Activated CD4-positive, alpha-beta memory T cell treated with anti-CD3 and anti-CD28 coated beads for 36 hours (primary cell): ENCODE measurements around the gene UMAD1. TPM values are rescaled to one million over a fixed set of nuclear protein-coding genes. Genes with fewer than 3 reads are reported as not detected.
A peak's percentile ranks its signal among the peaks of the same experiment; 100 is the strongest.
"Not testable (repeated sequence)": the region's sequence is repeated elsewhere in the genome, so short reads cannot be mapped to it uniquely, and the experiment has no call there.

Source experiments
- CTCF ChIA-PET: fragments of 350-600 bp; sonication (Branson Sonifier 250); formaldehyde crosslinking; loops from one replicate; lab custom pipeline; 2021; ENCODE audit warnings: antibody characterized with exemption, inconsistent platforms; lab: Charles Lee
- POLR2A ChIA-PET: fragments of 350-600 bp; sonication (Branson Sonifier 250); formaldehyde crosslinking; loops from one replicate; lab custom pipeline; 2021; ENCODE audit warnings: antibody characterized with exemption; lab: Charles Lee
- DNase-seq: peaks from one replicate; pipeline ENCODE4 v3.0.0-alpha.2; 2020
- H3K27ac Mint-ChIP-seq: one replicate; pipeline ENCODE4 v1.8.0; 2021; ENCODE audit warnings: mixed read lengths
- H3K27me3 Mint-ChIP-seq: one replicate; pipeline ENCODE4 v1.8.0; 2021; ENCODE audit warnings: mixed read lengths
- H3K36me3 Mint-ChIP-seq: one replicate; pipeline ENCODE4 v1.8.0; 2021; ENCODE audit warnings: mixed read lengths
- H3K4me1 Mint-ChIP-seq: one replicate; pipeline ENCODE4 v1.8.0; 2021; ENCODE audit warnings: low read depth, mixed read lengths
- H3K4me3 Mint-ChIP-seq: one replicate; pipeline ENCODE4 v1.8.0; 2021; ENCODE audit warnings: mild to moderate bottlenecking, mixed read lengths
- H3K9me3 Mint-ChIP-seq: one replicate; pipeline ENCODE4 v1.8.0; 2021; ENCODE audit warnings: mixed read lengths
- intact Hi-C: fragments of 100-400 bp; cut with micrococcal nuclease; formaldehyde crosslinking; loops from one replicate; pipeline ENCODE4 v1.15.1; 2023
- total RNA-seq, 2 experiments: library from RNA; stranded (reverse); gene quantifications; one replicate each; pipeline ENCODE4 v1.2.3, GENCODE V29; 2021

UMAD1 gene
- total RNA-seq, 2 experiments from 2014 or later: 15.0 to 17.6 TPM

DNA sequence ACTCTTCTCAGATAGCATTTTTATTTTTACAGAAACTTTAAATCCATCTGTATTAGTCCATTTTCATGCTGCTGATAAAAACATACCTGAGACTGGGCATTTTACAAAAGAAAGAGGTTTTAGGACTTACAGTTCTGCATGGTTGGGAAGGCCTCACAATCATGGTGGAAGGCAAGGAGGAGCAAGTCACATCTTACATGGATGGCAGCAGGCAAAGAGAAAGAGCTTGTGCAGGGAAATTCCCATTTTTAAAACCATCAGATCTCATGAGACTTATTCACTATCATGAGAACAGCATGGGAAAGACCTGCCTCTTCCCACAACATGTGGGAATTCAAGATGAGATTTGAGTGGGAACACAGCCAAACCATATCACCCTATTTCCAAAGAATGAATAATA lies 184.7 kb downstream of the UMAD1 start:
- H3K36me3 Mint-ChIP-seq: peaks cover 16% of the 10 kb centered on the region
- H3K27ac Mint-ChIP-seq, DNase-seq, CTCF ChIA-PET, H3K9me3 Mint-ChIP-seq, H3K4me1 Mint-ChIP-seq, H3K27me3 Mint-ChIP-seq, POLR2A ChIA-PET, intact Hi-C loops, H3K4me3 Mint-ChIP-seq: not testable (repeated sequence)

DNA sequence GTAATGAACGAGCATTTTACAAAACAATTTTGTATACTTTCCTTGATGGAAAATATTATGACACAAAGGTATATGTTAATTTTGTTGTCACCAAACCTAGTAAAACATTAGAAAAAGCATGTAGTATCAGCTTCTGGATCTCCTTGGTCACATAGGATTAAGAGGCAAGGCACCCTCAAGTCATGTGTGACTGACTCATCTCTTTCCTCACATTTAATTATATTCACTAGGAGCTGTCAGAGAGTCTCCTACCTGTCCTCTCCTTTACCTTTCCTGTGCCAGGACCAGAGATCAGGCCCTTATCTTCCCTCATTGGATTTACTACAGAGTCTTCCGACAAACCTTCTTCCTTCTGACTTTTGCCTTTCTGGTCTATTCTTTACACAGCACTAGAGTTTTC lies 189.1 kb downstream of the UMAD1 start:
- Mint-ChIP-seq H3K36me3 (peaks cover 23% of the 10 kb centered on the region), H3K4me3 (no peak overlapping the region), H3K9me3 (peaks cover 5% of the 10 kb centered on the region), H3K27ac (no peak overlapping the region), H3K4me1 (peaks cover 11% of the 10 kb centered on the region), H3K27me3 (no peaks in the 10 kb centered on the region)
- intact Hi-C loops: loop anchor here (2.0 to 5.0 kb wide), 4 partner anchors 13 to 112 kb away; partner anchors contain the start of gene RPA3
- DNase-seq: no peak
- ChIA-PET CTCF (no interaction called here), POLR2A (no interaction called here)

DNA sequence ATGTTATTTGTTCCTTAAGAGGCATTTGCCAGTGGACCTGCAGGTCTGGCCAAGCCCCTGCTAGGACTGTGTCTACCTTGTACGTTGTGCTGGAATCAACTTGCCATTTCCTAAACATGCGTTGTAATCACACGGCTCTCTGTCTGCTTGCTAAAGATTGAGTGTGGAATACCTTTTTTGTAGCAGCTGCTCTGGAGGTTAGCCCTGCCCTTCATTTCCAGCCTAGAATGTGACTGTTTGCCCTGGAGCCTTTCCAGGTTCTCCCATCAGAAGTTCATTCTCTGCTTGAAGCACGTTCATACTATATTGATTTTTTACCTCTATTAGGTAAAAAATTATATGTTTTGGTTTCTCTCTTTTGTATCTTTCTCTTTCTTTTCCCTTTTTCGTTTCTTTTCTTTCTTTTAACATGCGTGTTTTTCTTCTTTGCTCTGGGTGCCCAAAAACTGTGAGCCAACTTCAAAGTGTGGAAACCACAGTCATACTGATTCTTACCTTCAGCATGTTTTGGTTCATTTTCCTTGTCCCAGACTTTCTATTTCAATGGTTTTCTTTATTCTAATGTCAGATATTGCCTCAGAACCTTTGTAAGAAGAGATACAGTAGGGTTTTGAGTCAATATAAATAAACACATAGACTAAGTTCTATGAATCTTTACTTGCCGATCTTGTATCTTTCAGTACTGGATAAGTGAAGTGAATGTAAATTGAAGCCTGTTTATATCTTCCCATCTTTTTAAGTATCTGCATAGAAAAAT lies 189.7 kb downstream of the UMAD1 start:
- peaks cover 11% of the 10 kb centered on the region for H3K4me1 Mint-ChIP-seq
- peaks cover 17% of the 10 kb centered on the region for H3K36me3 Mint-ChIP-seq
- H3K27ac Mint-ChIP-seq: peak overlapping the region; percentile 5
- DNase-seq: no peak
- POLR2A ChIA-PET: no interaction called here
- H3K27me3 Mint-ChIP-seq: no peaks in the 10 kb centered on the region
- CTCF ChIA-PET: no interaction called here
- H3K4me3 Mint-ChIP-seq: no peak overlapping the region
- H3K9me3 Mint-ChIP-seq: peaks cover under 1% of the 10 kb centered on the region
- intact Hi-C loops: loop anchor here (2.0 to 5.0 kb wide), 4 partner anchors 13 to 113 kb away; partner anchors contain the start of gene RPA3

DNA sequence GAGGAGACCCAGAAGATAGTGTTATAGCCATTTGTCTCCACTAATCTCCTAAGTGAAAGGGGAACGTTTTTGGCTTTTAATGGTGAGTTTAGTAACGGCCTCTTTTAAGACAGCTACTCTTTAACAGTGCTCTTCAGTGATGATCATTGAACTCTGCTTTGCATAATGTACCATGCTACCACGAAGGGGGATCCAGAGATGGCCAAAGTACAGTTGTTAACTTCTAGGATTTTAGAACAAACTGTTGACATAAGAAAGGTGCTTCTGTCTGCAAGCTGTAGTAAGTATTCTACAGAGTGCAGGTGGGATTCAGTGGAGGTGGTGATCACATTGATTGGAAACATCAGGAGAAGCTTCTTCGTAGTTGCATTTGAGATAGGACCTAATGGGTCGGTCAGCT lies 192.0 kb downstream of the UMAD1 start:
- no peak overlapping the region for H3K4me3 Mint-ChIP-seq
- no peak for DNase-seq
- POLR2A ChIA-PET: no interaction called here
- intact Hi-C loops: loop anchor here (5.0 kb wide), 2 partner anchors 45 to 115 kb away; partner anchors contain the start of gene RPA3
- peaks cover 11% of the 10 kb centered on the region for H3K4me1 Mint-ChIP-seq
- CTCF ChIA-PET: no interaction called here
- H3K9me3 Mint-ChIP-seq: no peaks in the 10 kb centered on the region
- H3K36me3 Mint-ChIP-seq: peaks cover 14% of the 10 kb centered on the region
- H3K27me3 Mint-ChIP-seq: no peaks in the 10 kb centered on the region
- no peak overlapping the region for H3K27ac Mint-ChIP-seq

DNA sequence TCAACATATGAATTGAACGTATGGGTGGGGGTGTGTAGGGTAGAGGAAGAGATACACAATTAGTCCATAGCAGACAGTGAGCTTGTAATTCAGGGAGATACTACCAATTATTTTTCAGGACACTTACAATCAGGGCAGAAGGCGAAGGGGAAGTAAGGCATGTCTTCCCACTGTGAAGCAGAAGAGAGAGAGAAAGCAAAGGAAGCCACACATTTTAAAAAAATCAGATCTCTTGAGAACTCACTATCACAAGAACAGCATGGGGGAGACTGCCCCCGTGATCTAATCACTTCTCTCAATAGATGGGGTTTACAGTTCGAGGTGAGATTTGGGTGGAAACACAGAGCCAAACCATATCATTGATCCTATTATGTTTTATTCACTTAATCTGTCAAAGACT lies 194.2 kb downstream of the UMAD1 start:
- POLR2A ChIA-PET: no interaction called here
- H3K36me3 Mint-ChIP-seq: peaks cover 14% of the 10 kb centered on the region
- no peak overlapping the region for H3K4me3 Mint-ChIP-seq
- intact Hi-C loops: loop anchor here (5.0 kb wide), 2 partner anchors 47 to 117 kb away; partner anchors contain the start of gene RPA3
- H3K27me3 Mint-ChIP-seq: no peaks in the 10 kb centered on the region
- H3K4me1 Mint-ChIP-seq: peaks cover 12% of the 10 kb centered on the region
- H3K27ac Mint-ChIP-seq: no peak overlapping the region
- H3K9me3 Mint-ChIP-seq: no peaks in the 10 kb centered on the region
- no peak for DNase-seq
- CTCF ChIA-PET: no interaction called here

DNA sequence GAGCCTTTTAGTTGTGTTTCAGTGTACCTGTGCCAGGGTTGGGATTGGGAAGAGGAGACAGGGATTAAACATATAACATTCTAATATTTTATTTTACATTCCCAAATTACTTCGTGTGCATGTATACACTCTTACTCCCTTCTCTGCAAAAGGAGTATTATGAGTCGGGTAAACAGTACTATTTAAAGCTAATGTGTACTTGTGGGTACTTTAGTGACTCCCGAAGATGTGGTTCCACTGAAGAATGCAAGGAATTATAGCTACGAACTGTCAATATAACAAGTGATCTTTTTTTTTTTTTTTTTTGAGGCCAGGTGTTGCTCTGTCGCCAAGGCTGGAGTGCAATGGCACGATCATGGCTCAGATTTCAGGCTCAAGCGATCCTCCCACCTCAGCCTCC lies 200.5 kb downstream of the UMAD1 start:
- ChIA-PET CTCF (no interaction called here), POLR2A (no interaction called here)
- H3K4me1 Mint-ChIP-seq: peaks cover 2% of the 10 kb centered on the region
- H3K36me3 Mint-ChIP-seq: no peaks in the 10 kb centered on the region
- H3K27ac Mint-ChIP-seq: no peak overlapping the region
- no peaks in the 10 kb centered on the region for H3K9me3 Mint-ChIP-seq
- H3K4me3 Mint-ChIP-seq: no peak overlapping the region
- intact Hi-C loops: no loop called here
- DNase-seq: no peak
- no peaks in the 10 kb centered on the region for H3K27me3 Mint-ChIP-seq

DNA sequence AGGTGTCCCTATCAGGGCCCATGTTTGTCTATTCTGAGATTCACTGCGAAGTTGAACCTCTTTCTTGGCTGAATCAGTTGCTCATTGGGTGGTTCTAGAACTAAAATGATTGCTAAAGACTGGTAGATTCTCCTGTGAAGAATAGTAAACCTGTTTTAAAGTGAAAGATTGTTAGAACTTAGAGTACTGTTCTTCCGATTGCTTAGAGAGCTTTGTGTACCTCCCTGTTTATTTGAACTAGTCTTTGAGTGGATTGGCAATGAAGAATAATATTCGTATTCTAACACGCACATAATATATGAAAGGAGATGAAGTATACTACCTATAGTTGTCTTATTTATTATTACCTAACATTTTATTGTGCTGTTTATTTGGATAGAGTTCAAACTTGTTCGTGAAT lies 202.7 kb downstream of the UMAD1 start:
- POLR2A ChIA-PET: no interaction called here
- DNase-seq: no peak
- Mint-ChIP-seq H3K4me3 (no peak overlapping the region), H3K9me3 (no peaks in the 10 kb centered on the region), H3K4me1 (peaks cover 9% of the 10 kb centered on the region), H3K27me3 (no peaks in the 10 kb centered on the region), H3K27ac (no peak overlapping the region), H3K36me3 (no peaks in the 10 kb centered on the region)
- CTCF ChIA-PET: no interaction called here
- intact Hi-C loops: no loop called here

DNA sequence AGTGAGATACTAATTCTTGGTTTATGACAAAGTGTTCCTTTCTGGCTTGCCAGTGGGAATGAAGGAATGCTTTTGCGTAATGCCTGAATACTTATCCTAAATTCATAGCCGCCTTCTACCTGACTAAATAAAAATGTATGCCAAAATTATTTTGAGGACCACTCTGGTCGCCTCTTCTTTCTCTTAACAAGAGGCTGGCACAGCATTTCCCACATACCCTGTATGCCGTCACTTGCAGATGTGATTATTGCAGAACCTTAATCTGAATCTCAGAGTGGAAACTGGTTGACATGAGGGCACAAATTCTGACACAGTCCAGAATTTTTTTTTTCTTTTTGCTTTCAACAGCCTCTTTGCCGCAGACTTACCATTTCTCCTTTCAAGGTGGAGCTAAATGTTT lies 203.4 kb downstream of the UMAD1 start:
- H3K9me3 Mint-ChIP-seq: no peaks in the 10 kb centered on the region
- no peak overlapping the region for H3K4me3 Mint-ChIP-seq
- DNase-seq: no peak
- intact Hi-C loops: no loop called here
- H3K27me3 Mint-ChIP-seq: no peaks in the 10 kb centered on the region
- ChIA-PET POLR2A (no interaction called here), CTCF (no interaction called here)
- peaks cover 13% of the 10 kb centered on the region for H3K4me1 Mint-ChIP-seq
- H3K36me3 Mint-ChIP-seq: no peaks in the 10 kb centered on the region
- H3K27ac Mint-ChIP-seq: no peak overlapping the region

DNA sequence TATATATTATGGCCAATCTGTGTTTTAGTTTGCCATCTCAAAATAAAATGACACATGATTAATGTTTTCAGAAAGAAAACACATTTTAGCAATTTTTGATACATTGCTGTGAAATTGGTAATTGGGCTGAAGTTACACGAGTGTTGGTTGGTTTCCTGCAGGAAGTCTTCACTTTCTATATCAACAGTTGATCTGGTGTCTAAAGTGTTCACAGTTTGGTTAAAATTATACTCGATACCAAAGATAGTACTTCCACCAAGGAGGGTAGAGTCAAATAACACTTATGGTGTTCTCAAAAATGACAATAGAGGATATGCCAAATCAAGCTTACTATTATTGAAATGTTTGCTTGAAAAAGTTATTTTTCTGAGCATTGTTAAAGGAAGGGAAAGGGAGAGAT lies 207.7 kb downstream of the UMAD1 start:
- no peaks in the 10 kb centered on the region for H3K27me3 Mint-ChIP-seq
- no peak overlapping the region for H3K27ac Mint-ChIP-seq
- ChIA-PET CTCF (no interaction called here), POLR2A (no interaction called here)
- peaks cover 3% of the 10 kb centered on the region for H3K36me3 Mint-ChIP-seq
- no peak for DNase-seq
- peaks cover 28% of the 10 kb centered on the region for H3K4me1 Mint-ChIP-seq
- H3K9me3 Mint-ChIP-seq: no peaks in the 10 kb centered on the region
- no peak overlapping the region for H3K4me3 Mint-ChIP-seq
- intact Hi-C loops: loop anchor here (5.0 kb wide), 1 partner anchor 74 kb away; no protein-coding TSS in a partner anchor

DNA sequence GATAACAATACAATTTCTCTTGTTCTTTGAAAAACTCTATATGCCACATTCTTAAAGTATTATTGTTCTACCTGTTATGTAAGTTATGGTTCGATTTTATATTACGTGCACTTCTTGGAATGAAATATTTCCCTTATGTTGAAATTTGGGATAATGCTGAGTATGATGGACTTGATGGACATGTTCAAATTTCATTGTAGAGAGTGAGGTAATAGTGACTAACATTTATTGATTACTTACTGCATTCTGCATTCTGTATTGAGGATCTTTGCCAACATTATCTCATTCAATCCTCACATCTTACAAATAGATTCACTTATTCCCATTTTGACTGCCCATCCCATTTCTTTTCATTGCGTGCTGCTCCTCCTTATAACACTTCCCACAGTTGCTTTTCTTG lies 208.3 kb downstream of the UMAD1 start:
- H3K27me3 Mint-ChIP-seq: no peaks in the 10 kb centered on the region
- peaks cover 6% of the 10 kb centered on the region for H3K36me3 Mint-ChIP-seq
- ChIA-PET CTCF (no interaction called here), POLR2A (no interaction called here)
- no peak overlapping the region for H3K27ac Mint-ChIP-seq
- no peak for DNase-seq
- peaks cover 28% of the 10 kb centered on the region for H3K4me1 Mint-ChIP-seq
- H3K4me3 Mint-ChIP-seq: no peak overlapping the region
- intact Hi-C loops: loop anchor here (5.0 kb wide), 1 partner anchor 73 kb away; no protein-coding TSS in a partner anchor
- H3K9me3 Mint-ChIP-seq: peaks cover 4% of the 10 kb centered on the region

DNA sequence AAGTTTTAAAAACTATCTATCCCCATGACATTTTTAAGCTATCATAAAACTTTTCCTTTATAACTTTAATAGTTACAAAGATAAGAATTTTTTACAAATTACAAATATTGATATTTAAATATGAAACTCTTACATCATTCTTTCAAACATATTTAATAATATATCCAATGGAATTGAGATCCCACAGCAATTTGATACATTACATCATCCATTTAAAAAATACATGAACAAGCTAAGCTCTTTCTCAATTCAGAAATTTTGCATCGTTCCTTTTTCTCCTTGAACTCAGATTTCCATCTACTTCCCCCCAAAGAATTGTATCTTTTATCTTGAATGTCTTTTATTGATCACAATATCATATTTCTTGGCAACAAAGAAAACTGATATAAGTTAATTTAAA lies 209.6 kb downstream of the UMAD1 start:
- Mint-ChIP-seq H3K9me3 (peaks cover 14% of the 10 kb centered on the region), H3K27me3 (no peaks in the 10 kb centered on the region), H3K27ac (no peak overlapping the region), H3K36me3 (peaks cover 14% of the 10 kb centered on the region), H3K4me1 (peaks cover 28% of the 10 kb centered on the region), H3K4me3 (no peak overlapping the region)
- ChIA-PET POLR2A (no interaction called here), CTCF (no interaction called here)
- no peak for DNase-seq
- intact Hi-C loops: loop anchor here (10.0 kb wide), 1 partner anchor 95 kb away; no protein-coding TSS in a partner anchor

DNA sequence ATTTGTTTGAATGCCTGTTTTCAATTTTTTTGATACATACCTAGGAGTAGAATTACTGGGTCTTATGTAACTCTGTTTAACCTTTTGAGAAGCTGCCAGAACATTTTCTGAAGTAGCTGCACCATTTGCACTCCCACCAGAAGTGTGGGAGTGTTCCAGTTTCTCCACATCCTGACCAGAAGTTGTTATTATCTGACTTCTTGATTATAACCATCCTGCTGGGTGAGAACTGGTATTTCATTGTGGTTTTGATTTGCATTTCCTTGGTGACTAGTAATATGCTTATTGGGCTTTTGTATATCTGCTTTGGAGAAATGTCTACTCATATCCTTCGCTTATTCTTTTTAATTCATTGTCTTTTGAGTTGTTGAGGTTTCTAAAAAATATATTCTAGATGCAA lies 210.8 kb downstream of the UMAD1 start:
- H3K9me3 Mint-ChIP-seq: peaks cover 24% of the 10 kb centered on the region
- ChIA-PET POLR2A (interaction anchor here (0.6 kb wide), 1 partner anchor 15 kb away, joined by 3 read pairs; no protein-coding TSS in a partner anchor), CTCF (no interaction called here)
- peak; percentile 21 for DNase-seq
- intact Hi-C loops: loop anchor here (1.0 to 10.0 kb wide), 2 partner anchors 10 to 93 kb away; no protein-coding TSS in a partner anchor
- H3K4me1 Mint-ChIP-seq: peaks cover 28% of the 10 kb centered on the region
- no peak overlapping the region for H3K4me3 Mint-ChIP-seq
- no peaks in the 10 kb centered on the region for H3K27me3 Mint-ChIP-seq
- H3K36me3 Mint-ChIP-seq: peaks cover 23% of the 10 kb centered on the region
- H3K27ac Mint-ChIP-seq: no peak overlapping the region
